Activated CD8-positive, alpha-beta memory T cell treated with anti-CD3 and anti-CD28 coated beads for 36 hours (primary cell): ENCODE measurements around the gene BOLA1. TPM values are rescaled to one million over a fixed set of nuclear protein-coding genes. Genes with fewer than 3 reads are reported as not detected.

Experiments
- CTCF ChIA-PET: fragments of 350-600 bp; sonication (Branson Sonifier 250); formaldehyde crosslinking; loops from one replicate; lab custom pipeline; 2021; ENCODE audit warnings: antibody characterized with exemption; lab: Charles Lee
- POLR2A ChIA-PET: fragments of 350-600 bp; sonication (Branson Sonifier 250); formaldehyde crosslinking; loops from one replicate; lab custom pipeline; 2021; ENCODE audit warnings: antibody characterized with exemption; lab: Charles Lee
- total RNA-seq, 2 experiments: library from RNA; stranded (reverse); gene quantifications; one replicate each; pipeline ENCODE4 v1.2.3, GENCODE V29; 2021

BOLA1 gene
- total RNA-seq, 2 experiments from 2014 or later: 28.1 TPM

DNA sequence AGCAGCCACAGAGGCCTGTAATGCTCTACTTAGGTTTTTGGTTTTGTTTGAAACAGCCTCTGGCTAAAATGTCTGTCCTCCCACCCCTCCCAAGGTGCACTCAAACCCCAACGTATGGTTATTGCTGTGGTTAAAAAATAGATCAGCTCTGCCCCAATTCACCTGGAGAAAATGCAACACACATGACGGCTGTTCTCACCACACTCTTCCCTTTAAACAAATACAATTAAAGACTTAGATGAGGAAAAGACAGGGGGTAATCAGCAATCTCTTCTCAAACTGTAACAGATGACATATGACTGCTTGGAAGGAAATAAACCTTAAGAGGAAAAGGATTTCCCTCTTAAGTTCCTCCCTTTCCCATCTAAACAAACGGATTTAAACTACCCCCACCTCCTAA, 43.5 kb downstream of the BOLA1 start:
- CTCF ChIA-PET: interaction anchor here (1.5 kb wide), 1 partner anchor 18 kb away, joined by 4 read pairs; no protein-coding TSS in a partner anchor
- POLR2A ChIA-PET: no interaction called here

DNA sequence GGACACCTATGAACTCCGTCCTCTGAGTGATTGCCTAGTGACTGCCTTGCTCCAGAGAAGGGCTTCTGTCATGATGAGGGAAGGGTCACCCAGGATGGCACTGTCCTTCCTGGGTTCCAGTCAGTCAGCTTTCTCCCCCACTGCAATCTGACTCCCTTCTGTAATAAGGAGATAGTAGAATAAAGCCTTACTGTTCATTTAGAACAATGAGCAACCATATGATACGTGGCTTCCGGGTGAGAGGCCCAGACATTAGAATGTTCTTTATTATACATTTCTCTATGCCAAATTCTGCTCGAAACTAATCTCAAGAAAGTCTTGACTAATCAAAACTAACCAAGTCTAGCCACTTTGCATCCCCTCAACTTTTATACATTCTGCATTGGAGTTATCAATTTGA, 45.8 kb downstream of the BOLA1 start:
- POLR2A ChIA-PET: interaction anchor here (0.6 kb wide), 1 partner anchor 45 kb away, joined by 4 read pairs; no protein-coding TSS in a partner anchor
- CTCF ChIA-PET: no interaction called here

DNA sequence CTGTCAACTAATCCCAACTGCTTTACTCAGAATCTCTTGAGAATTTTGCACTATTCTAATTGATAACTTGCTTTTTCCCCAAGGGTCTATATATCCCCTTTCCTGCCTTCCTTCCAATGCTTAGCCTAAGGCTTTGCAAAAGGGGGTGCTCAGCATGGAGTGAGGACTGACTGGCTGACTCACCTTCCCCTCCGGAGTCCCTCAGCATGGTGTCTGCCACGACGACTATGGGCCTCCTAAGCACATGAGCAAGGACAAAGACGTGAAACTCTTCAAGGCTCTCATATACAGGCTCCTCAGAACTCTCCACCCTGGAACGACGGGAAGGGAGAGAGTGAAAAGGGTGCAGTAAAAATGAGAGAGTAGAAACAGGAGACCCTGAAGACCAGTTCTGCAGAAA, 50.5 kb downstream of the BOLA1 start:
- CTCF ChIA-PET: interaction anchor here (0.6 kb wide), 1 partner anchor 165 kb away, joined by 3 read pairs; no protein-coding TSS in a partner anchor
- POLR2A ChIA-PET: interaction anchor here (0.6 to 0.9 kb wide), 2 partner anchors 77 to 966 kb away, joined by 7 read pairs; no protein-coding TSS in a partner anchor

Other genes starting within 250 kb of the BOLA1 start
- gene FCGR1A, start 116.9 kb upstream of the BOLA1 start, total RNA-seq: not detected
- 1 to 10 TPM; 8.5 to 8.8 TPM for gene SV2A, start 18.3 kb downstream of the BOLA1 start, total RNA-seq
- gene SF3B4, start 28.2 kb downstream of the BOLA1 start, total RNA-seq: 100 to 1,000 TPM; 107 TPM
- gene MTMR11, start 37.3 kb downstream of the BOLA1 start, total RNA-seq: 1 to 10 TPM; 1.9 TPM
- 10 to 100 TPM; 39.5 to 40.6 TPM for gene OTUD7B, start 111.2 kb downstream of the BOLA1 start, total RNA-seq
- 10 to 100 TPM; 25.7 to 27.0 TPM for gene VPS45, start 168.2 kb downstream of the BOLA1 start, total RNA-seq